NCI-H524 treated with DMSO at 0.1 percent for 48 hours (cell line): ENCODE results near the gene CORO7.
"Not testable (repeated sequence)": the region's sequence is repeated elsewhere in the genome, so short reads cannot be mapped to it uniquely, and the experiment has no call there.

Experiments
- DNase-seq: peaks from one replicate; lab custom pipeline; 2025; lab: John Stamatoyannopoulos, UW

The CORO7 gene

GRCh38 chr16:4401510-4401909, 14.9 kb downstream of the CORO7 start:
- DNase-seq, result no peak

GRCh38 chr16:4401094-4401501, 15.3 kb downstream of the CORO7 start:
- DNase-seq, result no peak

- DNase-seq, result no peak
Measured at GRCh38 chr16:4399001-4399730, 17.2 kb downstream of the CORO7 start.

- no peak for DNase-seq
Measured at GRCh38 chr16:4395055-4395726, 21.2 kb downstream of the CORO7 start.

GRCh38 chr16:4393850-4394249, 22.5 kb downstream of the CORO7 start:
- DNase-seq, result not testable (repeated sequence)

- DNase-seq, result no peak
Measured at GRCh38 chr16:4393240-4393600, 23.2 kb downstream of the CORO7 start.

GRCh38 chr16:4392382-4393239, 23.8 kb downstream of the CORO7 start:
- DNase-seq, result no peak

GRCh38 chr16:4391631-4392381, 24.6 kb downstream of the CORO7 start:
- DNase-seq, result no peak

- DNase-seq, result no peak
Measured at GRCh38 chr16:4390266-4391260, 25.8 kb downstream of the CORO7 start.

GRCh38 chr16:4389051-4389955, 27.1 kb downstream of the CORO7 start:
- no peak for DNase-seq

- no peak for DNase-seq
Measured at GRCh38 chr16:4388271-4389021, 27.9 kb downstream of the CORO7 start.

- DNase-seq, result no peak
Measured at GRCh38 chr16:4387781-4388180, 28.6 kb downstream of the CORO7 start.

GRCh38 chr16:4386951-4387565, 29.3 kb downstream of the CORO7 start:
- DNase-seq, result no peak

GRCh38 chr16:4386451-4386805, 30.0 kb downstream of the CORO7 start:
- no peak for DNase-seq

GRCh38 chr16:4385789-4386450, 30.5 kb downstream of the CORO7 start:
- no peak for DNase-seq

- DNase-seq, result no peak
Measured at GRCh38 chr16:4385066-4385788, 31.2 kb downstream of the CORO7 start.

- DNase-seq, result no peak
Measured at GRCh38 chr16:4384509-4384942, 31.9 kb downstream of the CORO7 start.
